ENCODE measurements around the gene SOCS3. TPM values are rescaled to one million over a fixed set of nuclear protein-coding genes. Genes with fewer than 3 reads are reported as not detected.

Gene SOCS3
- total RNA-seq, 1 donor, result 70.0 TPM

DNA sequence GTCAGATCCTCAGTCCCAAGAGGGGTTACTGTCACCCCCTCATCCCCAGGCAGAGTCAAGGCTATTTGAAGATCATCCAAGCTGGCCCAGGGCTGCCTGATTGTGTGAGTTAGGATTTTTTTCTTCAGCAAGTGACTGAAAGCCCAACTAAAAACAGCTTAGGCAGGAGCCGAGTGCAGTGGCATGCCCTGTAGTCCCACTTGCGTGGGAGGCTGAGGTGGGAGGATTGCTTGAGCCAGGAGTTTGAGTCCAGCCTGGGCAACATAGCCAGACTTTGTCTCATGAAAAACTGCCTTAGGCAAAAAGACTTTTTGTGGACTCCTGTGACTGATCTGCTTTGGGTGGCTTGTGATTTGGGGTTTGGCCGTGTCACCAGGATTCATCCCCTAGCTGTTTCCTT lies 38.5 kb upstream of the SOCS3 start:
- no peak overlapping the region for H3K4me3 ChIP-seq (ENCODE audit: low read depth, low read length)
- DNase-seq (ENCODE audit: low read depth), result no peak
- TF ChIP-seq, protein P1, sequence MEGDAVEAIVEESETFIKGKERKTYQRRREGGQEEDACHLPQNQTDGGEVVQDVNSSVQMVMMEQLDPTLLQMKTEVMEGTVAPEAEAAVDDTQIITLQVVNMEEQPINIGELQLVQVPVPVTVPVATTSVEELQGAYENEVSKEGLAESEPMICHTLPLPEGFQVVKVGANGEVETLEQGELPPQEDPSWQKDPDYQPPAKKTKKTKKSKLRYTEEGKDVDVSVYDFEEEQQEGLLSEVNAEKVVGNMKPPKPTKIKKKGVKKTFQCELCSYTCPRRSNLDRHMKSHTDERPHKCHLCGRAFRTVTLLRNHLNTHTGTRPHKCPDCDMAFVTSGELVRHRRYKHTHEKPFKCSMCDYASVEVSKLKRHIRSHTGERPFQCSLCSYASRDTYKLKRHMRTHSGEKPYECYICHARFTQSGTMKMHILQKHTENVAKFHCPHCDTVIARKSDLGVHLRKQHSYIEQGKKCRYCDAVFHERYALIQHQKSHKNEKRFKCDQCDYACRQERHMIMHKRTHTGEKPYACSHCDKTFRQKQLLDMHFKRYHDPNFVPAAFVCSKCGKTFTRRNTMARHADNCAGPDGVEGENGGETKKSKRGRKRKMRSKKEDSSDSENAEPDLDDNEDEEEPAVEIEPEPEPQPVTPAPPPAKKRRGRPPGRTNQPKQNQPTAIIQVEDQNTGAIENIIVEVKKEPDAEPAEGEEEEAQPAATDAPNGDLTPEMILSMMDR (IDR thresholded peaks at IDR 0.05; ENCODE audit: insufficient read depth, low read depth, low read length), result no peak

DNA sequence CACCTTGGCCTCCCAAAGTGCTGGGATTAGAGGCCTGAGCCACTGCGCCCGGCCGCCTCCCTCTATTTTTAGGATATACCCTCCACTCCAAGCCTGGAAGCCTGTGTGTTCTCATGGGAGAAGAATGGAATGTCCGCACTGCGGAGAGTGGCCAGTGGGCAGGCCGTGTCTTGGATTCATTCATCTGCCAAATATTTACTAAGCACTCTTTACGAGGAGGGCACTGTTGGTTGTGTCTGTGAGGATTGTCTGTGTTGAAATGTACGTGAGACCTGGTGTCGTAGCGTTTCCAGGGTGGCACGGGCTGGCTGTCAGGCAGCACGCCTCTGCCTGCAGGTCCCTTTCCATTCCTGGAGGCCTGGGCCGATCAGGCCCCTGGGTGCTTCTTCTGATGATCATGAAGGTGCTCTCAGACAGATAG lies 37.8 kb upstream of the SOCS3 start:
- no peak overlapping the region for H3K4me3 ChIP-seq (ENCODE audit: low read depth, low read length)
- peak; percentile 69 for DNase-seq (ENCODE audit: low read depth)
- TF ChIP-seq, protein P1 (IDR thresholded peaks at IDR 0.05; ENCODE audit: insufficient read depth, low read depth, low read length), result no peak

DNA sequence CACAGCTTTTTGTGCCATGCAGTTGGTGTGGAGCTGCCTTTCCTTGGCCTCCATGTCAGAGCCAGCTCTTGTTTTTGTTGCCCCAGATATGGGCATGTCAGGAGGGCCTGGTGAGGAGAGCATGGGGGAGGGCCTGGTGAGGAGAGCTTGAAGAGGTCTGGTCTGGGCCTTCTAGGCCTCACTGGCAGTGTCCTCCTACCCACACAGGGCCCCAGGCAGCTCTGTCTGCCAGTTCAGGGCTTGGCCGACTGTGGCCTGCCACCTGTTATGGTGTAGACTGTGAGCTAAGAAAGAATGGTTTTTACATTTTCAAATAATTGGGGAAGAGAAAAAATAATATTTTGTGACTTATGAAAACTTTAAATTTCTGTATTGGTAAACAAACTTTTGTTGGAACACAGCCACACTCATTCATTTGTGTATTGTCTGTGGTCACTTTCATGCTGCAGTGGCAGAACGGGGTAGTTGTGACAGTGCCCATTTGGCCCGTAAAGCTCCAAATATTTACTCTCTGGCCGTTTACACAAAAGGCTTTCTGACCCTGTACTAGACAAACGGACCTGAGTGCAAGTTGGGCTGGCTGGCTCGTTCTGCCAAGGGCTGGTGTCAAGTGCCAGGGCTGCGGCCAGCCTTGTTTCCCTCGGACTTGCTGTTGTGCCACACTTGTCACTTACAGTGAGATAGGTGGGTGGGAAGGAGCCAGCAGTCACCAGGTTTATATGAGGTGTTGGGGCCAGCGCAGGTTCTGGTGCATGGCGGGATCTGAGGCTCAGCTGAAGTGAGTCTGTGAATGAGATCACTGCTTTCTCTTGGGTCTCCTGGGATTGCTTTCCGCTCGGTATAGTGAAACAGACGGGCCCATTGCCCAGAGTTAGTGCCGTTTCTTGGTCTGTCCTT lies 36.8 kb upstream of the SOCS3 start:
- DNase-seq (ENCODE audit: low read depth), result no peak
- no peak overlapping the region for H3K4me3 ChIP-seq (ENCODE audit: low read depth, low read length)
- TF ChIP-seq, protein P1 (IDR thresholded peaks at IDR 0.05; ENCODE audit: insufficient read depth, low read depth, low read length), result no peak

DNA sequence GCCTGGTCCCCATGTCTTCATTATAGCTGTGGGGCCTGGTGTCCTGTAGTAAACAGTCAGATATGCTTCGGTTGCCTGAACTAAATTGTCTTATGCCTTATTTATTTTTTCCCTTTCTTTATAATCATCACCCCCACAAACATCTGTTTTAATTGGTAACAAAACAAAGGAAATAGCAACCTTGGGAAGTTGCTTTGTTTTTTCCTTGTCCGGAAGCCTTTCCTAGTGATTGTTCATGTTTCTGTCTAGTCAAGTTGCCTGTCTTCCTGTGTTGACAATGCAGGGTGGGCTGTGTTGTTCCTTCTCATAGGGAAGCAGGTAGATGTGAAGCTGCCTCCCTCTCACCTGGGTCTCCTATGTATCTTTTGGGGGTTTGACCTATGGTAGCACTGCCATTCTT lies 35.3 kb upstream of the SOCS3 start:
- no peak overlapping the region for H3K4me3 ChIP-seq (ENCODE audit: low read depth, low read length)
- no peak for DNase-seq (ENCODE audit: low read depth)
- TF ChIP-seq, protein P1 (IDR thresholded peaks at IDR 0.05; ENCODE audit: insufficient read depth, low read depth, low read length), result no peak

DNA sequence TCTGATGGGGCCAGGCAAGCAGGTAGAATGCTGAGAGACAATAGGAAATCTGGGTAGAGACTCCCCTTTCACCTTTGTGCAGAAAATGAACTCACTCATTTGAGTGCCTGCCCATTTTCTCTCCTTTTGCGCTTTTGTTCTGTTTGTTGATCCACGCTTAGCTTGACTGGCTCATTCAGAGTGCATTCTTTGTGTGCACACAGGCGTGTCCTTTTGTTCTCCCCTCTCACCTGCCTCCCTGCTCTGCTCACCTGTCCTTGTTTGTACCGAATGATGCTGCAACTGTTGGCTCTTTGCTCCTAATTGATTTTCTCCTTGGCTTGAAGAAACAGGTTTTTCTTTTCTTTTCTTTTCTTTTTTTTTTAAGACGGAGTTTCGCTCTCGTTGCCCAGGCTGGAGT lies 34.3 kb upstream of the SOCS3 start:
- no peak for DNase-seq (ENCODE audit: low read depth)
- no peak overlapping the region for H3K4me3 ChIP-seq (ENCODE audit: low read depth, low read length)
- TF ChIP-seq, protein P1 (IDR thresholded peaks at IDR 0.05; ENCODE audit: insufficient read depth, low read depth, low read length), result no peak

DNA sequence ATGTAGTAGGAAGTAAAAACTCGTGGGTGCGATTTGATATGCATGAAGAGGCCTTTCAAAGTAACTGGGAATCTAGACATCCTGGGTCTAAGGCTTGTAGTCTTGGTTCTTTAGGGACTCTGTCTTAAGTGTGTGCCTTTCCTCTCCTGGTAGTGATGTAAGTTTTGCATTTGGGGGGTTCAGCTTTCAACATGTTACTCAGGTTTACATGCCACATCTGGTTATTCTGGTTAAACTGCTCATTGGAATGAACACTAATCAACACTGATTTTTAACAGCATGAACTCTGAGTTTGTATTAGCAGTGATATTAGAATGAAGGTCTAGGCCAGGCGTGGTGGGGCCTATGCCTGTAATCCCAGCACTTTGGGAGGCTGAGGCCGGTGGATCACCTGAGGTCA lies 33.7 kb upstream of the SOCS3 start:
- H3K4me3 ChIP-seq (ENCODE audit: low read depth, low read length), result no peak overlapping the region
- no peak for DNase-seq (ENCODE audit: low read depth)
- TF ChIP-seq, protein P1 (IDR thresholded peaks at IDR 0.05; ENCODE audit: insufficient read depth, low read depth, low read length), result no peak

Measured in fibroblast of villous mesenchyme (primary cell).